ENCODE data around the gene LRMDA.
"Not testable (repeated sequence)": the region's sequence is repeated elsewhere in the genome, so short reads cannot be mapped to it uniquely, and the experiment has no call there.

Gene LRMDA

DNA sequence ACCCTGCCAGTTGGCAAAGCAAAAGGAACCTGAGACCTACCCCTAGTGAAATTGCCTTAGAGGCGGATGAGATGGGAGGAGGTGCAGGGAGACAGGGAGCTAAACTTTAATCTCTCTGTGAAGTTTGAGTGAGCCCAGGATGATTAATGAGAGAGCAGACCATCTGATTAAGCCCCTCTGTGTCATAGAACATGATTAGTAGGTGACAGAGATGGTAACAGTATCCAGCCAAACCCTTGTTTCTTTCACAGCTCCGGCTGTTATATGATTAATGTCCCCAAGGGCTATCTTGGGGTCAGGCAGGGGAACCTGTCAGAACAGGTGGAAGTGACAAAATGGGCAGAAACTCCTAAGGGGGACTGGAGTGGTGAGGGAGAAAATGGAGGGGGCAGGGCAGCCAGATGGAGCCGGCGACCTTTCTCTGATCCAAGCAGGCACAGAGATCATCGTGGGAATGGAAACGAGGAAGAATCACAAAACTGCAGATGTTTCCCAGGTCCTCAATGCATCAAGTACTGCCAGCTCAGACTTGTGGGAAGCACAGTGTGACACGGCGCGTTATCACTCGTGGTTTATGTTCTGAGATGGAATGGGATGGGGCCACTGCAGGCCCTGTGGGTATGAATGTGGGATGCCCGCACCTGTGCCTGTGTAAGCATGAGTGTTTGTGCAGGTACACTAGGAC is 684.2 kb downstream of the LRMDA start:
- no peak for DNase-seq

DNA sequence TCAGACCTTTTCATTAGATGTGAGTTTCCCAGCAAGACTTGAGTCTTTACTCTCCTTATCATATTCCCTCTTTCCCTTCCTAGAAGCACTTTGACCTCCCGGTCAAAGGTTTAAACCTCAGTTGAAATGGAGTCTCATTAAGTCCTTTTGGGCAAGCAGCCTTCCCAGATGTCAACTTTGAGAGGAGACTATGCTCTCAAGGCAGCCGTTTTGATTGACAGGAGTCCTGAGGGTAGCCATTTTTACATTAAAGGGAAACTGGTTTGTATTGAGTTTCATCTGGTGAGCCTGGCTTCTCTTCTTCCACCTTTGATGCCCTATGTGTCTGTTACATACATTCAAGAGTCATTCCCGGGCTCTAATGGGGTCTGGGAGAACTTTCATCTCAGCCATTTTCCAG is 685.1 kb downstream of the LRMDA start:
- no peak for DNase-seq

DNA sequence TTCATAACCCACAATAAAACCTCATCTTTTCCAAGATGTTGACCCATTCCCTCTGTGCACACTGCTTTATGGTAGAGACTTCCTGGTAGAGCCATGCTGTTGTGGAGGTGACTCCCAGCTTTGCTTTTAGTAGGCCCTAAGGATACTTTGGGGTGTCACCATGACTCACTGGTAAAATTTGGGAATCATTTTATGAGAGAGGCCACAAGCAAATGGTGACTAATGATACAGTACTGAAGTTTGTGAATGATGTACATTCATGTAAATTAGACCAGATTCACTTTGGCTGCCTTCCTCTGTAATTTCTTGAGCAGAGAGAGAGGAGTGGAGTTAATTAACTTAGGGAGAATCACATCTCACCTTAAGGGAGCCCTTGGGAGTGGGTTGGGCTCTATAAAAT is 686.5 kb downstream of the LRMDA start:
- DNase-seq = no peak

DNA sequence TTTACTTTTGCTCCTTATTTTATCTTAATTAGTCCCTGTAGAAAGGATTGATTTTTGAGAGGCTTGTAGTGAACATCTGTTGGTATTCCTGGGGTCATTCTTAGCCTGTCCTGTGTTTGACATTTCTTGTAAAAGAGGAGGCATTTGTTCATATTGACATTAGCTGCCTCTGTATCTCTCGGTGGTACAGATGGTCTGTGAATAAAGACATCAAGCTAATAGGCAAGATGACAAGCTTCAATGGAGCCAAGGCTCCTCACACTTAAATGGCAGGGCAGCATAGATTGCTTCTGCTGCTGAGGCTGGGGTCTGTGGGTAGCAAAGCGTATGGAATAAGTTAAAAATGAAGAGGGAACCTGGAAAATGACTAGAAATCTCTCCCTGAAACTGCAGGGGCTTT is 687.6 kb downstream of the LRMDA start:
- DNase-seq = no peak

DNA sequence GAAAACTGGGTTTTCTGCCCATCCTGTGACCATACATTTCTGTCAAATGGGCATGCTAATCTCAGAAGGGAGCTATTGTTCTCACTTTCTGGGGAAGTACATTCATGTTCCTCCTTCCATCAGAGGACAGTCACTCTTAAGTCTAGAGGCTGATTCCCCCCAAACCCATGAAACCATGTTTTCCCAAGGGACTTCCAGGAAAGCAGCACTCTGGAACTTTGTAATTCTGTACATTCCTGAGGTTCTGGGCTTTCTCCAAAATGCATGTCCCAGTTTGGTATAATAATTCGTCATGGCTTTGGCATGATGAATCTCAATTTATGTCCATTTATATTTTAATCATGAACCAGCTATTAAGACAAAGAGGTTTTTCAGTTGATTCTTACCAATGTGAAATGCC is 688.1 kb downstream of the LRMDA start:
- no peak for DNase-seq

DNA sequence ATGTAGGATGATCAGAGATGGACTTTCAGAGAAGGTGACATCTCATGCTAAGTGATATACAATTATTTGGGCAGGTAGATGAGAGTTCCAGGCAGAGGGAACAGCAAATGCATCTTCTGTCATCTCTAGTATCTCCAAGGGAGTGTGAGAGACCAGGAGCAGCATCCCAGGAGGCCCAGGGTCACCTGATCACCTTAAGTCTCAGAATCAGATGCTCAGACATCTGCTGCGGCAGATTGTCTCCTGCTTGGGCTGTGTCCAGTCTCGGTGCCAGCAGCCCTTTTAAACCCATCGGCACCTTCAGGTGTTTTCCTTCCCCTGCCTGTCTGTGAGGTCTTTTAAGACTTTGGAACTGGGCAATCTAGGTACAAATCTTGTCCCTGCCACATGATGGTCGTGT is 690.6 kb downstream of the LRMDA start:
- DNase-seq = no peak

DNA sequence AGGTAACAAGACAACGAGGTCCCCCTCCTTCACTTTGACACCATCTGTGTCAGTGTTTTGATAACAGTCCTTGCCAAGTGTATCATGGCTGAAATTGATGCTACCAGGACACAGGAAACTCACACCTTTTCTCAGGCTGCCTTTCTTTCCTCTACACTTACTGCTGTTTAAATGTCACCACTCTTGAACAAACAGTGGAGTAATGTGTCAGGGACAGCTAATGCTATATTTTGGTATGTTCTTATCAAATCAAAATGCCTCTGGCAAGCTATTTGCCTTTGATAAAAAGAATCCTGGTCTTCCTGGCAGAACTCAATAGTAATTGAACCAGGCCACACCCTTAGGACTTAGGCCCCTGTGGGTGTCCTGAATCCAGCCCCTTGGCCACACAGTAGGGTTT is 692.9 kb downstream of the LRMDA start:
- DNase-seq = no peak

DNA sequence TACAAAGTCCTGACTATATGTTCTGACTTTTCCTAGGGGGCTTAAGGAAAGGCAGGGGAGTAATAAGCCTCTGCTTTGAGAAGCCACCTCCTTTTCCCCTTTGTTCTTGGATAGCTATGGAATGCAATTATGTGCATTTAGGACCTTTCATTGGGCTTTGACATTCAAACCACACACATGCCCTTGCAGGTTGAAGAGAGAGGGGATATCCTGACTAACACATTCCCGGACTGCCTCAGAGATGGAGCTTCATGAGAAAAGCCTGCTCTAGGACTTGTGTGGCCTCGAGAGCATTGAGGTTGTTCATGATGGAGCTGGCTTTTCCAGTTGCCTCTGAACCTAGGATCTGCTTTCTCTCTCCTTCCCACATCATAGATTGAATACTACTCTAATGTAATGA is 694.5 kb downstream of the LRMDA start:
- peak; percentile 77 for DNase-seq

DNA sequence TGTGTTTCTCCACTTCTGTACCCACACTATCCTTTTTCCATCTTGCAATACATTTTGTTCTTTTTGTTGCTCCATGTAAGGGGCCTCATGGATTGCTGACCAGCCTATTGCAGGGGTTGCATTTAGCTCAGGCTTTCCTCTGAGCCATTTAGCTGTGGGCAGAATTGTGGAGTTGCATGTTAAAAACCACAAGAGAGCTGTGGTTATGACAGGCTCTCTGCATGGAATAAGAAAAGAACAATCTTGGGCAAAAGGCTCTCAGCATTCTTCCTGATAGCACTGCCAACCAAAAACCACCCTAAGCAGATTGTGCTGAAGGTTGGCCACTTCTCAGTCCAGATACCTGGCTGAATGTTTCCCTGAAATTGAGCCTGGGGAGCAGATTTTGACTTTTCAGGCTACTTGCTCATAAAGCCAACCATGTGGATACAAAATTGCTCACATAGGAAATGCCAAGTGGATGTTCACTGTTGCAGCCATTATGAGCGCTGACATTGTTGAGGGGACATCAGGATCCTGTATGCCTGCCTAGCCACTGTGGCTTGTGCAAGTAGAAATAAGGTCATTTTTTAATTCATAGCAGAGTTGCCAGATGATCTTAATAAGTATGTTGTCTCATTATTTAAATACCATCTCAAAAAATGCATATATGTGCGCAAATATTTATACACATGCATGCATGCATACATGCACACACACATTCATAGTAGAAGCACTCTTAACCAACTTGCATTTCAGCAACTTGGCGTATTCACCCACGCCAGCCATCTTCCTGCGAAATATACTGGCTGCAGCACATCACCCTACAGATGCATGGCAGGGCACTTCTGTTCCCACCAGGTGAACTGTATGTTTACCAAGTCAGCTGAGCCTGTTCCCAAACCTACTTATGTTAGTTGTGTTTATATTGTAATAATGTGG is 695.4 kb downstream of the LRMDA start:
- DNase-seq = no peak

DNA sequence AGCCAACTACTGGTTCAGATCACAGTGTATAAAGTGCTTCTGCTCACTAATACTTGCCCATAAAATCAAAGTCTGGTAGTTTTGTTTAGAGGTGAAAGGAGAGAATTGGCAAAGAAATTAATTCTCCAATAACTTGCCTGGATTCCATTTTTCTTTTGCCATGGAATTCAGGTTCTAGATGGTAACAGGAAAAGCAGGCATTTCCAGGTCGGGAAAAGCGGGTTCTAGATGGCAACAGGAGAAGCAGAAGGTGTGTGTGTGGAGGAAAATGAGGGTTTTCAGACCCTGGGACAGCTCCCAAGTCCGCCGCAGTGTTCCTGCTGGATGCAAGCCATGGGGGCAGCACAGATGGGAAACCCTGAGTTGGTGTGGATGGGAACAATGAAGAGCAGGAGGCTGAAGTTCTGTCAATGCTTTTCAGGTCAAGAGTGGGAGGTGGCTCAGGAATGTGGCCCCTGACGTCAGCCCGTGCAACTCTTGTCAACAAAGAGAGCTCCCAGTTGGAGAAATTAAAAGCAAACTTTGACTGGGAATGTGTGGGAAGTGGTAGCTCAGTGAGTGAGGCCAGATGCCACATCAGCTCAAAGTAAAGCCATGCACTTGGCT is 696.7 kb downstream of the LRMDA start:
- DNase-seq = no peak

DNA sequence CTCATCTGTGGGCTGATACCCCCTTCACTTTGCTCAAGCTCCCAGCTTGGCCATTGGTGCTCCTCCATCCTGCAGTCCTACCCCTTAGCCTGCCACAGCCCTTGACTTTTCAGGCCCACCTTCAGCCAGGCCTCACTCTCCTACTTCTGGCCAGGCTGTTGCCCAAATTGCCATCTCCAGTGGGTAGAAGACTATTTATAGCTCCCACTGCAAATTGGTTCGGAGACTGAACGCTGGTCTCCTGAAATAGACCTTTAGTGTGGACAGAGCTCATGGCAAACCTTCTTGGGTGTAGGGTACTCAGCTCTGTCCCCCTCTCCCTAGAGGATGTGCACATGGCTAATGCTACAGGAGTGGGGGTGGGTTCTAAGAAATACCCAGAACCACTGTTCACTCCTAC is 697.8 kb downstream of the LRMDA start:
- DNase-seq = no peak

DNA sequence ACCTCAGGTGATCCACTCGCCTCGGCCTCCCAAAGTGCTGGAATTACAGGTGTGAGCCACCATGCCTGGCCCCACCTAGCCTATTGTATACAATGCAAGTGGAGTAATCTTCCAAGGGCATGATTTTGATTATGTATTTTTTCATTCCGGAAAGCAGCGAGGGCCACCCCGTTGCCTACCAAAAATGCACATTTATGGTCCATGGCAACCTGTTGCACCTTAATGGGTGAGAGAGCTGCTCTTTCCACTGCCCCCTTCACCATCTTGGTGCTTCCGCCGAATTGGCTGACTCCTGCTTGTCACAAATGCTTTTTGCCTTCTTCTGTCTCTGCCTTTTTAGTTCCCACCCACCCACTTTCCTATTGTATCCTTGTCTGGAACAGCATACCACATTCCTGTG is 699.5 kb downstream of the LRMDA start:
- no peak for DNase-seq

DNA sequence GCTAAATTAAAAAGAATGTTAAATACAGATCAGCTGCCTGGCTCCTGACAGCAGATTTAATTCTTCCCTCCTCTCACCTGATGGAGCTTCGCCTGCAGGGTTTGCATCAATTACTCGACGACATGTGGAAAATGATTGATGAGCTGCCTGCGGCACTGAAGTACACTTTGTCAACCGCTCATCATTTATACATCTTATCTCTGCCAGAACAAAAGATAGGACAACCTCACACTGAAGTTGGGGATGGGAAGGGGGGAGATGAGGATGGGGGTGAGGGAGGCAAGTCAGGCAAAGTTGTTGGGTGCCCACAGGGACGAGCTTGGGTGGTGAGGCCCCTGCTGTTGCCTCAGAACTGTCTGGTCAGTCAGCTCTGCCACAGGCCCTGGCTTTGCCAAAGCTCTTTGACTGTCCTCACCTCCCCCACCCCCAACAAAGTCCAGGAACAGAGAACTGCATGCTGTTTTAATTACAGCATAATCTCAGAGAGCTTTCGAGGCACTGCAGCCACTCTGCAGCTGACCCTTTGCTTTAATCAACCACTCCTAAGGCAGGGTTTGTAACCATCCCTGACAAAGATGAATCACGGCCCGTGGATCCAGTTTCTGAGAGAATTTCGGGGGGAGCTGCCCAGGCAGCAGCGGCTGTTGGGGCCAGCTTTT is 702.3 kb downstream of the LRMDA start:
- peak; percentile 54 for DNase-seq

DNA sequence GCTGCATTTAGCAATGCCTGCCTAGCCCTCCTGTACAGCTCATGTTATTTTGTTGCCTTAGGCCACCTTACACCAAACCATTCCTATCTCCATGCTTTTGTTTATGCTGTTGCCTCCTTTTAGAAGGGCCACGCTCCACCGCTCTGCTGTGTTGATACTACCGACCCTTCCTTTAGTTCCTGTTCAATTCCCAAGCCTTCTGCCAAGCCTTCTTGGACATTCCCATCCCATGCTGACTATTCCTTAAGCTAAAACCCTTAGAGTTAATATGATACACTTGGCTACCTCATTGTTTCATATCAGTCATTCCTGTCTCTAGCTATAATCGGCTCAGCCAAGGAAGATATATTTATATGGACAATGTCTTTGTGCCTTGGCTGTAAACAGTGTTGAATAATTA is 705.5 kb downstream of the LRMDA start:
- DNase-seq = no peak

DNA sequence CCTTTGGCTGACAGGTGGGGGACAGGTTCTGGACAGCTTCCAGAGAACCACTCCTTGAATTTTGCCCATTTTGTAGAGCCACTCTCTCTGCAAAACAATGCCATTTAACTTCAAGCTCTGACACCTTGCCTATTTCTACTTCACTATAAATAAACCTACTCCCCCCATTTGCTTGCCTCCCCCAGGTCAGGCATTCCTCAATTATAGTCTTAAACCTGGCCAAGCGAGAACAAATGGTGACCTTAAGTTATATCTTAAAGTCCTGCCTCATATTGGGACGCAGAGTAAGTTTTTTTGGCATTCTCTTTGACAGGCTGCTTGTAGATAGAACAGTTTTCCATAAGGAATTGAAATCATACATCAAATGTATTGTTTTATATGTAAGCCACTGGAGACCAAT is 706.9 kb downstream of the LRMDA start:
- DNase-seq = no peak

DNA sequence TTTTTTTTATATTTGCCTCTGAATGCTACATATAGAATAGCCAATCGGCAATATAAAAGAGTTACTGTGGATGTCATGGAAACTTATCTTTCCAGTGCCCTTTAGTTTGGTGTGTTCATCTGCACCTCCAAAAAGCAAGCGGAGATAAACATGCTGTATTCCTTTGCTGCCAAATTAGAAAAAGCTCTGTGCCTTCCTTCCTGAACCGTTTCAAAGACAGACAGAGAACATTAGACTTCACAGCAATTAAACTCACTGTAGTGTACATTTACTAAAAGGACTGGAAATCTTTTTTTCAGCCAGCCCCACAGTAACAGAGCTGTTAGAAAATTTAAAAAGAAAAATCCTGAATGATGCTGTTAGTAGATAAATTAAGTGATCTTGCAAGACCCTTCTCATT is 707.5 kb downstream of the LRMDA start:
- no peak for DNase-seq

DNA sequence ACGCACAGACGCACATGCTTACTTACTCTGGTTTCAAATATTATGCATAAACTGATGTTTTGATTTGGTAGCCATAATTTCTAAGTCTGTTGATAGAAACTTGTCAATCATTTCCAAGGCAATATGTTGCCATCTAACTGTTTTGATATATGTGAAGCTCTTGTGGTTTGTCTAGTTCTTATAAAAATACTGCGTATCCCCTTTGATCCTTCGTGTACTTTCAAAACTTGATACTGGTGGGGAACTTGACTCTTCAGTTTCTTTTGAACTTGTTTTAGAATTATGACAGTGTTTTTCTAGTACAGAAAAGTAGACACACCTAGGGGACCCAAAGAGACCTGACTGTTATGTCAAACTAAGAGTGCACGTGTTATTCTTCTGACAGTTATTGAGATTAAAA is 708.0 kb downstream of the LRMDA start:
- no peak for DNase-seq

DNA sequence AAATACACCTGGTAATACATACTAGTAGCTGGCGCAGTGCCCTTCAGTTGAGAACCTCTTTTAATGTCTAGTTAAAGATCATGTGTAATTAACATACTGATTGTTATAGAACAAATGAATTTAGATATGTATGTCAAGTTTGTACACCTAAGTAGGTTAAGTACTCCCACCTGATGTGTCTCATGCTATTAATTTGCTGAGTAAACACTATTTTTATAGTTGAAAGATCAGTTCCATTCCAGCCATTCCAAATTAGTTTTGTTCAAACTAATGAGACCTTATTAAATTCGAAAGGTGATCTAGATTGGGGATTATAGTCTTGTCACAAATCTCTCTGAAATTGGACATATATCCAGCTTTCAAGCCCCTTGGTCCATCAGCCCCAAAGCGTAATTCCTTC is 710.0 kb downstream of the LRMDA start:
- DNase-seq = no peak

DNA sequence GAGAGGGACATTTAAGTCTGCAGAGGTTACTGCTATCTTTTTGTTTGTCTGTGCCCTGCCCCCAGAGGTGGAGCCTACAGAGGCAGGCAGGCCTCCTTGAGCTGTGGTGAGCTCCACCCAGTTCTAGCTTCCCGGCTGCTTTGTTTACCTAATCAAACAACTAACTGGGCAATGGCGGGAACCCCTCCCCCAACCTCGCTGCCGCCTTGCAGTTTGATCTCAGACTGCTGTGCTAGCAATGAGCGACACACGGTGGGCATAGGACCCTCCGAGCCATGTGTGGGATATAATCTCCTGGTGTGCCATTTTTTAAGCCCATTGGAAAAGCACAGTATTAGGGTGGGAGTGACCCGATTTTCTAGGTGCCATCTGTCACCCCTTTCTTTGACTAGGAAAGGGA is 716.8 kb downstream of the LRMDA start:
- DNase-seq = not testable (repeated sequence)

DNA sequence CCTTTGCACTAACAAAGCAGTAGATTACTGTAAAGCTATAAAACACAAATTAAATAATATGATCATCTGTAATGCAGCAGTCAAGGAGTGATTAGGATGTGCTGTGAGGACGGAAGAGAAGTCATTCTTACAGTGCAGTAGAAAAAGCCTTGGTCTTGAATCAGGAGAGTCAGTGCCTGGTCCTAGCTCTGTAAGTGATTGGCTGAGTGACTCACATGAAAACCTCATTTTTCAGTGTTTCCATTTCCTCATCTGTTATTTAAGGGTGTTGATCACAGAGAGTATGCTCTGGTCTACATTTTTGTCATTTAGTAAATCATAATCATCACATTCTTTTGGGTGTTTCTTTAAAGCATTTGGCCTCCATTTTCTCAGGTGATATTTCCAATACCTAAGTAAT is 717.8 kb downstream of the LRMDA start:
- DNase-seq = no peak

DNA sequence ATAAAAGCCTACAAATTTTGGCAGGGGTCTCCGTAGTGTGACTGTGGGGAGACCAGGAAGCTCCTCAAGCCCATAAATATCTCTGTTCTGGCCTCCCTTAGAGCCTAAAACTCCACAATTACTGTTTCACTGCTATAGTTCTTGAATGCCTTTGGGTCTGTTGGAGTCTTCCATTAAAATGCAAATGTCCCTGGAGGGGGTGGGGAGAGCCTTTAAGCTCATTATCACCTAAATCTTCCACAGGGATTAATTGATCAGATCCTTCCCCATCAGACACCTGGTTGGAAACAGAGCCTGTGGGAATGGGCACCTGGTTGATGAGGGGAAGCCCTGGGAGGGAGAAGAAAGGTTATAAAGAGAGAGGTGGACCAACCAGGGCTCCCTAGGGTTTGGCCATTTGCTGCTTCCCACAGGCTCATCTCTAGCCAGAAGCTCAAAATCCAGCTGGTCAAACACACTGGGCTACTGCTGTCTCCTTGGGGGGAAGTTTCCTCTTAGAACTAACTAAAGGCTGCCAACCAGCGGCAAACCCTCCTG is 718.2 kb downstream of the LRMDA start:
- DNase-seq = no peak

DNA sequence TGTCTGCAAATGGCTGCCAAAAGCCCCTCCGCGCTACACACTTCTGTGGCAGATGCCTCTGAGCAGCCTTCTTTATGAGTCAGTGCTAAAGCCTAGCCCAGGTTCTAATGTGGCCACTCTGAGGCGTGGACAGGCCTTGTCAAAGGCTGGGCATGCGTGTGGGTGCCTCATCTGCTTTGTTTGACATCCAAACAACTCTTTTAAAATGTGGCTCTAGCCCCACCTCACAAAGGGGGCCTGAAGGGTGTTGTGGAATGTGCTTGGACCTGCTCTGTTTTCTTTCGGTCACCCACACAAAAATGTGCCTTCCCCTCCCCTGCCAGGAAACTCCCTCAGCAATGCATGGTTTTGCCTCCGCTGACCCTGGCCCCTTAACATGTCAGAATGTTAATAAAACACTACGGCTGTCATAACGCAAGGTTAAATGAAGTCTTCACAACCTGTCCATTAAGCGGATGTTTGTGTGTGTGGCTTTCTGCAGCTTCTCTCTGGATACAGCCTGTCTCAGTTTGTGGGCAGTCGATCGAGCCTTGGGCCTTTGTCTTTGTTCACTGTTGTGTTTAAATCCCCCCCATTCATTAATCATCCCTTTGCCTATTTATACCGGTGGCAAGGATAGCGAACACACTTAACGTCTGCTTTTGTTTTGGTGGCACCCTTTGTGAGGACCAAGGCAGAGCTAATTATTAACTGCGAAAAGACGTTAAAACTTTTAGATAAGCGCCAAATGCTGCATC is 718.9 kb downstream of the LRMDA start:
- DNase-seq = peak; percentile 96

DNA sequence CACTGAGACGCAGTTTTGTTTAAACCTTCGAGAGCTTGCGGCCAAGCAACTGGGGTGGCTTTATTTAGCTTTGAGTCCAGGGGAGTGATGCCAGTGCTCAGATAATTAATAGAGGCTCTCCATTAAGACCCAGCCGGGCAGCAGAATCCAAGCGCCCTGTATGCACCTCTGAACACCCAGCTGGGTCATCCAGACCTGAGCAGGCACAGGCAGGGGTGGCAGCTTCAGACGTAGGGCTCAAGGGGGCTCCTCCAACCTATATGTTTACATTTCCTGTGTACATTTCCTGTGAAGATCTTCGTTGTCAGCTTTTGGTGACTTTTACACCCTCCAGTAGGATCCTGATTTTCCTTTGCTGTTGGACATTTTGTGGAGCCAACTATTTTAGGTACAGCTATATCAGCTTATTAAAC is 719.5 kb downstream of the LRMDA start:
- peak; percentile 54 for DNase-seq
